Measurements from ENCODE around the gene CRYZL1.

The CRYZL1 gene

GRCh38 chr21:33670076-33670978 lies 28.8 kb upstream of the CRYZL1 start:
- DNase-seq (ENCODE audit: low spot score): no peak
- TF ChIP-seq, protein P1, sequence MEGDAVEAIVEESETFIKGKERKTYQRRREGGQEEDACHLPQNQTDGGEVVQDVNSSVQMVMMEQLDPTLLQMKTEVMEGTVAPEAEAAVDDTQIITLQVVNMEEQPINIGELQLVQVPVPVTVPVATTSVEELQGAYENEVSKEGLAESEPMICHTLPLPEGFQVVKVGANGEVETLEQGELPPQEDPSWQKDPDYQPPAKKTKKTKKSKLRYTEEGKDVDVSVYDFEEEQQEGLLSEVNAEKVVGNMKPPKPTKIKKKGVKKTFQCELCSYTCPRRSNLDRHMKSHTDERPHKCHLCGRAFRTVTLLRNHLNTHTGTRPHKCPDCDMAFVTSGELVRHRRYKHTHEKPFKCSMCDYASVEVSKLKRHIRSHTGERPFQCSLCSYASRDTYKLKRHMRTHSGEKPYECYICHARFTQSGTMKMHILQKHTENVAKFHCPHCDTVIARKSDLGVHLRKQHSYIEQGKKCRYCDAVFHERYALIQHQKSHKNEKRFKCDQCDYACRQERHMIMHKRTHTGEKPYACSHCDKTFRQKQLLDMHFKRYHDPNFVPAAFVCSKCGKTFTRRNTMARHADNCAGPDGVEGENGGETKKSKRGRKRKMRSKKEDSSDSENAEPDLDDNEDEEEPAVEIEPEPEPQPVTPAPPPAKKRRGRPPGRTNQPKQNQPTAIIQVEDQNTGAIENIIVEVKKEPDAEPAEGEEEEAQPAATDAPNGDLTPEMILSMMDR (IDR thresholded peaks at IDR 0.05; ENCODE audit: extremely low read depth, missing control alignments): no peak

DNA sequence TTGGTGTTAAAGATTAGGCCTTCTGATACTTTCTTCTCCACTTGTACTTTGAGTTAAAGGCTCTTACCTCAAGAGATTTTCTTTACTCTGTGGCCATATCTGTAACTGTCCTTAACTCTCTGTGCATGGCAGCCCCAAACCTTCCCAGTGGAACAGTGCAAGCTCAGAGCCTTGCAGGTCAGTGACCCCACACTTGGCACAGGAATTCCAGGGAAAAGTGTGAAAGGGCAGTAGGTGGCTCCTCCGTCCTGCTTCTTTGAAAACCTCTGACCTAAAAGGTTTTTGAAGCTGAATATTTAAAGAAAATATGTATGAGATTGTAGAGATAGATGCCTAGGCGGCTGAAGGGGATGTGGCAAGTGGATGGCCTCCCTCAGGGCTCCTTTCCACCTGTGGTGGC lies 27.1 kb upstream of the CRYZL1 start:
- no peak for DNase-seq (ENCODE audit: low spot score)
- TF ChIP-seq, protein P1 (IDR thresholded peaks at IDR 0.05; ENCODE audit: extremely low read depth, missing control alignments): no peak

DNA sequence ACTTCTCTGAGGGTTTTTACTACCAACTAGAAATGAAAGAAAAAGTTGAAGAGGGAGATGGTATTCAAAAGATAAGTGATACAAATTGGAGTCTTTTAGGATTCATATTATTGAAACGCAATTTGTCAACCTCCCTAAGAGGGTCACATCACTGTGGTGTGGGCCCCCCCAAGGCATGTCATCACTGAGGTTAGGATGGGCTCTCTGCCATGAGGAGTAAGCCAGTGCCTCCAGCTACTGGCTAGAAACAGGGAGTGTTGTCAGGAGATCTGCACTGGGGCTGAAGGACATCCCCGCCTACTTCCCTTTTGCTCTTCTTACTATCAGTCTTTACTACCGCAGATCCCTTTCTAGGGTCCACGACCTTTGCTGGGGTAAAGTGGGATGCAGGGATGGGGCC lies 26.6 kb upstream of the CRYZL1 start:
- TF ChIP-seq, protein P1 (IDR thresholded peaks at IDR 0.05; ENCODE audit: extremely low read depth, missing control alignments): no peak
- DNase-seq (ENCODE audit: low spot score): no peak

GRCh38 chr21:33667636-33668035 lies 26.1 kb upstream of the CRYZL1 start:
- no peak for DNase-seq (ENCODE audit: low spot score)
- TF ChIP-seq, protein P1 (IDR thresholded peaks at IDR 0.05; ENCODE audit: extremely low read depth, missing control alignments): no peak

DNA sequence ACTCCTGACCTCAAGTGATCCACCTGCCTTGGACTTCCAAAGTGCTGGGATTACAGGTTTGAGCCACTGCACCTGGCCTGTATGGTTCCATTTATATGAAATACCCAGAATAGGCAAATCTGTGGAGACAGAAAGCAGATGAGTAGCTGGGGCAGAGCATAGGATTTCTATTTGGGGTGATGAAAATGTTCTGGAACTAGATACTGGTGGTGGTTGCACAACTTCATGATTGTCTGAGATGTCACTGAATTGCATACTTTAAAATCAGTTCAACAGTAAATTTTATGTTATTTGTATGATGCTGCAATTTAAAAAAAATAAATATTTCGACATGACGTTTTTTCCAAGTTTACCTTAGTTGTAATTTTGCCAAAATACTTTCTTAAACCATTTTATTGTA lies 24.6 kb upstream of the CRYZL1 start:
- no peak for DNase-seq (ENCODE audit: low spot score)
- TF ChIP-seq, protein P1 (IDR thresholded peaks at IDR 0.05; ENCODE audit: extremely low read depth, missing control alignments): no peak

- no peak for DNase-seq (ENCODE audit: low spot score)
- TF ChIP-seq, protein P1 (IDR thresholded peaks at IDR 0.05; ENCODE audit: extremely low read depth, missing control alignments): no peak
Observed at GRCh38 chr21:33664135-33664534, 22.6 kb upstream of the CRYZL1 start.

DNA sequence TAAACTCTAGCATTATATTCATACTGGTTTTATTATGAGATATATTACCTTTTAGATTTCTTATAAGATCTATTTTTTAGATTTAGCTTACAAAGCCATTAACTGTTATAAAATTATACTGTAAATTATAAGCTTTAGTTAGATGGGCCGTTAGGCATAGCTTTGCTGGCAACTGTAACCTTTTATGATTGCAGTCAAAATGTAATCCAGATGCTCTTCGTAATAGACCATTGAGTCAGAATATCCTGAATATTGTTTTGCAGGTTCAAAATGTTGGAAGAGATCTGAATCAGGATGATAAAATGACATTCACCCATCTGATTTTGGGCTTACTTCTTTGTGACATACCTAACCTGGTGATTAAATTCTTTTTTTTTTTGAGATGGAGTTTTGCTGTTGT lies 21.7 kb upstream of the CRYZL1 start:
- TF ChIP-seq, protein P1 (IDR thresholded peaks at IDR 0.05; ENCODE audit: extremely low read depth, missing control alignments): no peak
- no peak for DNase-seq (ENCODE audit: low spot score)

All from GM20000 (cell line).